ENCODE measurements around the gene IGF2R.

Gene IGF2R

GRCh38 chr6:159996087-159996622, 27.3 kb downstream of the IGF2R start:
- H3F3A ChIP-seq (ENCODE audit: control insufficient read depth, insufficient read depth), result no peaks in the 10 kb centered on the region
- no peaks in the 10 kb centered on the region for H3K4me1 ChIP-seq (ENCODE audit: control insufficient read depth, low read length)
- H3K4me2 ChIP-seq (ENCODE audit: low read length), result no peak overlapping the region
- H3K9me2 ChIP-seq (replicated peaks; ENCODE audit: control insufficient read depth, low read length), result no peaks in the 10 kb centered on the region
- TF ChIP-seq CTCF (IDR thresholded peaks at IDR 0.05; ENCODE audit: low read depth, low read length, poor library complexity, severe bottlenecking), result no peak
- no peak overlapping the region for H3K27ac ChIP-seq (ENCODE audit: low read depth, low read length)
- peaks cover 4% of the 10 kb centered on the region for H3K36me3 ChIP-seq (ENCODE audit: control insufficient read depth, low read length)
- H3K4me3 ChIP-seq (ENCODE audit: low read length), result no peak overlapping the region
- no peaks in the 10 kb centered on the region for H3K9me3 ChIP-seq (ENCODE audit: control insufficient read depth, insufficient read depth, low read length)
- peaks cover 69% of the 10 kb centered on the region for H3K79me2 ChIP-seq (ENCODE audit: control insufficient read depth, low read length)
- H4K20me1 ChIP-seq (ENCODE audit: control insufficient read depth, insufficient read depth, low read depth, low read length), result no peaks in the 10 kb centered on the region
- no peaks in the 10 kb centered on the region for H3K27me3 ChIP-seq (ENCODE audit: control insufficient read depth, low read length)

- H3K27ac ChIP-seq (ENCODE audit: low read depth, low read length), result no peak overlapping the region
- no peaks in the 10 kb centered on the region for H3K9me2 ChIP-seq (replicated peaks; ENCODE audit: control insufficient read depth, low read length)
- no peaks in the 10 kb centered on the region for H3F3A ChIP-seq (ENCODE audit: control insufficient read depth, insufficient read depth)
- H3K79me2 ChIP-seq (ENCODE audit: control insufficient read depth, low read length), result peaks cover 69% of the 10 kb centered on the region
- H4K20me1 ChIP-seq (ENCODE audit: control insufficient read depth, insufficient read depth, low read depth, low read length), result no peaks in the 10 kb centered on the region
- no peak for TF ChIP-seq EZH2phosphoT487 (IDR thresholded peaks at IDR 0.05; ENCODE audit: borderline replicate concordance, low read length)
- H3K9me3 ChIP-seq (ENCODE audit: control insufficient read depth, insufficient read depth, low read length), result no peaks in the 10 kb centered on the region
- no peak overlapping the region for H3K4me3 ChIP-seq (ENCODE audit: low read length)
- H3K4me2 ChIP-seq (ENCODE audit: low read length), result no peak overlapping the region
- H3K27me3 ChIP-seq (ENCODE audit: control insufficient read depth, low read length), result no peaks in the 10 kb centered on the region
- no peaks in the 10 kb centered on the region for H3K4me1 ChIP-seq (ENCODE audit: control insufficient read depth, low read length)
- H3K36me3 ChIP-seq (ENCODE audit: control insufficient read depth, low read length), result peaks cover 4% of the 10 kb centered on the region
Observed at GRCh38 chr6:159996626-159997497, 28.0 kb downstream of the IGF2R start.

- Histone ChIP-seq H3K4me3 (ENCODE audit: low read length) (no peak overlapping the region), H3K9me2 (replicated peaks; ENCODE audit: control insufficient read depth, low read length) (no peaks in the 10 kb centered on the region), H3K36me3 (ENCODE audit: control insufficient read depth, low read length) (no peaks in the 10 kb centered on the region; the same call in none of the 2 replicates), H3K4me2 (ENCODE audit: low read length) (no peak overlapping the region), H4K20me1 (ENCODE audit: control insufficient read depth, insufficient read depth, low read depth, low read length) (no peaks in the 10 kb centered on the region), H3K27me3 (ENCODE audit: control insufficient read depth, low read length) (no peaks in the 10 kb centered on the region), H3K9me3 (ENCODE audit: control insufficient read depth, insufficient read depth, low read length) (no peaks in the 10 kb centered on the region), H3K27ac (ENCODE audit: low read depth, low read length) (no peak overlapping the region), H3F3A (ENCODE audit: control insufficient read depth, insufficient read depth) (no peaks in the 10 kb centered on the region), H3K4me1 (ENCODE audit: control insufficient read depth, low read length) (no peaks in the 10 kb centered on the region), H3K79me2 (ENCODE audit: control insufficient read depth, low read length) (peaks cover 69% of the 10 kb centered on the region)
- TF ChIP-seq CTCF (IDR thresholded peaks at IDR 0.05; ENCODE audit: low read depth, low read length, poor library complexity, severe bottlenecking) (no peak), EZH2phosphoT487 (IDR thresholded peaks at IDR 0.05; ENCODE audit: borderline replicate concordance, low read length) (no peak)
Observed at GRCh38 chr6:159997498-159998101, 28.7 kb downstream of the IGF2R start.

- Histone ChIP-seq H4K20me1 (ENCODE audit: control insufficient read depth, insufficient read depth, low read depth, low read length) (no peaks in the 10 kb centered on the region), H3K9me2 (replicated peaks; ENCODE audit: control insufficient read depth, low read length) (no peaks in the 10 kb centered on the region), H3K4me1 (ENCODE audit: control insufficient read depth, low read length) (no peaks in the 10 kb centered on the region), H3K36me3 (ENCODE audit: control insufficient read depth, low read length) (no peaks in the 10 kb centered on the region; the same call in 1 of the 2 replicates), H3K79me2 (ENCODE audit: control insufficient read depth, low read length) (peaks cover 66% of the 10 kb centered on the region), H3K4me2 (ENCODE audit: low read length) (no peak overlapping the region), H3K27ac (ENCODE audit: low read depth, low read length) (no peak overlapping the region), H3F3A (ENCODE audit: control insufficient read depth, insufficient read depth) (no peaks in the 10 kb centered on the region), H3K9me3 (ENCODE audit: control insufficient read depth, insufficient read depth, low read length) (no peaks in the 10 kb centered on the region), H3K4me3 (ENCODE audit: low read length) (no peak overlapping the region), H3K27me3 (ENCODE audit: control insufficient read depth, low read length) (no peaks in the 10 kb centered on the region)
- TF ChIP-seq EZH2phosphoT487 (IDR thresholded peaks at IDR 0.05; ENCODE audit: borderline replicate concordance, low read length), result no peak
- TF ChIP-seq CTCF (IDR thresholded peaks at IDR 0.05; ENCODE audit: low read depth, low read length, poor library complexity, severe bottlenecking), result no peak
Observed at GRCh38 chr6:159998538-159998937, 29.7 kb downstream of the IGF2R start.
